ENCODE data around the gene MCL1. TPM values are rescaled to one million over a fixed set of nuclear protein-coding genes. Genes with fewer than 3 reads are reported as not detected.
"Not testable (repeated sequence)": the region's sequence is repeated elsewhere in the genome, so short reads cannot be mapped to it uniquely, and the experiment has no call there.

The MCL1 gene
- 100 to 1,000 TPM; 165 to 212 (median 189) TPM for polyA plus RNA-seq (ENCODE audit: insufficient read length in 3 of 3)
- long read RNA-seq, donor 1, transcript MCL1-202 (3 exons, 3,932 nt) = major isoform, 11 of 15 reads
- long read RNA-seq, donor 1, partial matches to known transcripts = 0 of 15 reads
- long read RNA-seq, donor 1, other reads (novel, unspliced or antisense) = 0 of 15 reads
- long read RNA-seq, donor 2, transcript MCL1-202 (3 exons, 3,932 nt) = major isoform, 23 of 24 reads
- long read RNA-seq, donor 2, partial matches to known transcripts = 0 of 24 reads
- long read RNA-seq, donor 2, other reads (novel, unspliced or antisense) = 0 of 24 reads
- long read RNA-seq, donor 3, transcript MCL1-202 (3 exons, 3,932 nt) = major isoform, 41 of 46 reads
- long read RNA-seq, donor 3, partial matches to known transcripts = 0 of 46 reads
- long read RNA-seq, donor 3, other reads (novel, unspliced or antisense) = 0 of 46 reads
- long read RNA-seq, donor 4, transcript MCL1-202 (3 exons, 3,932 nt) = major isoform, 19 of 21 reads
- long read RNA-seq, donor 4, partial matches to known transcripts = 0 of 21 reads
- long read RNA-seq, donor 4, other reads (novel, unspliced or antisense) = 0 of 21 reads
- long read RNA-seq, donor 5 = 0 reads
- long read RNA-seq, donor 6, transcript MCL1-202 (3 exons, 3,932 nt) = major isoform, 22 of 30 reads
- long read RNA-seq, donor 6, transcript MCL1-203 (2 exons, 1,099 nt) = minor isoform, 6 of 30 reads
- long read RNA-seq, donor 6, partial matches to known transcripts = 0 of 30 reads
- long read RNA-seq, donor 6, other reads (novel, unspliced or antisense) = 0 of 30 reads
- long read RNA-seq, donor 7, transcript MCL1-202 (3 exons, 3,932 nt) = major isoform, 27 of 29 reads
- long read RNA-seq, donor 7, partial matches to known transcripts = 0 of 29 reads
- long read RNA-seq, donor 7, other reads (novel, unspliced or antisense) = 0 of 29 reads
- long read RNA-seq, donor 8, transcript MCL1-202 (3 exons, 3,932 nt) = major isoform, 42 of 44 reads
- long read RNA-seq, donor 8, partial matches to known transcripts = 0 of 44 reads
- long read RNA-seq, donor 8, other reads (novel, unspliced or antisense) = 0 of 44 reads
- long read RNA-seq, donor 9, transcript MCL1-202 (3 exons, 3,932 nt) = major isoform, 26 of 29 reads
- long read RNA-seq, donor 9, partial matches to known transcripts = 0 of 29 reads
- long read RNA-seq, donor 9, other reads (novel, unspliced or antisense) = 0 of 29 reads
- long read RNA-seq, donor 10, transcript MCL1-202 (3 exons, 3,932 nt) = major isoform, 23 of 26 reads
- long read RNA-seq, donor 10, partial matches to known transcripts = 0 of 26 reads
- long read RNA-seq, donor 10, other reads (novel, unspliced or antisense) = 0 of 26 reads
- long read RNA-seq, donor 11, transcript MCL1-202 (3 exons, 3,932 nt) = major isoform, 22 of 25 reads
- long read RNA-seq, donor 11, partial matches to known transcripts = 0 of 25 reads
- long read RNA-seq, donor 11, other reads (novel, unspliced or antisense) = 0 of 25 reads
- long read RNA-seq, donor 12, transcript MCL1-202 (3 exons, 3,932 nt) = major isoform, 5 of 5 reads
- long read RNA-seq, donor 12, partial matches to known transcripts = 0 of 5 reads
- long read RNA-seq, donor 12, other reads (novel, unspliced or antisense) = 0 of 5 reads
- long read RNA-seq, donor 13, transcript MCL1-203 (2 exons, 1,099 nt) = minor isoform, 6 of 59 reads
- long read RNA-seq, donor 13, transcript MCL1-202 (3 exons, 3,932 nt) = major isoform, 46 of 59 reads
- long read RNA-seq, donor 13, partial matches to known transcripts = 6 of 59 reads
- long read RNA-seq, donor 13, other reads (novel, unspliced or antisense) = 0 of 59 reads
- long read RNA-seq, donor 14, transcript MCL1-203 (2 exons, 1,099 nt) = minor isoform, 6 of 35 reads
- long read RNA-seq, donor 14, transcript MCL1-202 (3 exons, 3,932 nt) = major isoform, 29 of 35 reads
- long read RNA-seq, donor 14, partial matches to known transcripts = 0 of 35 reads
- long read RNA-seq, donor 14, other reads (novel, unspliced or antisense) = 0 of 35 reads
- long read RNA-seq, donor 15, transcript MCL1-202 (3 exons, 3,932 nt) = major isoform, 12 of 14 reads
- long read RNA-seq, donor 15, partial matches to known transcripts = 0 of 14 reads
- long read RNA-seq, donor 15, other reads (novel, unspliced or antisense) = 0 of 14 reads
- long read RNA-seq, donor 16, transcript MCL1-202 (3 exons, 3,932 nt) = major isoform, 43 of 47 reads
- long read RNA-seq, donor 16, partial matches to known transcripts = 0 of 47 reads
- long read RNA-seq, donor 16, other reads (novel, unspliced or antisense) = 0 of 47 reads

GRCh38 chr1:150579110-150579944, at the start of gene MCL1:
MCL1 (minus strand) TSS chr1:150579610; CDS start chr1:150579530, 80 bp downstream.
- peak in 10 of 11 donors; percentile 80 to 96 (median 92) for DNase-seq (ENCODE audit: extremely low read depth in 1 of 11, low read depth in 9 of 11, low spot score in 4 of 11)

- no peak for DNase-seq (ENCODE audit: extremely low read depth in 1 of 11, low read depth in 9 of 11, low spot score in 4 of 11)
Measured at GRCh38 chr1:150628766-150629114, 49.3 kb upstream of the MCL1 start.

GRCh38 chr1:150627826-150628410, 48.5 kb upstream of the MCL1 start:
- no peak for DNase-seq (ENCODE audit: extremely low read depth in 1 of 11, low read depth in 9 of 11, low spot score in 4 of 11)

GRCh38 chr1:150626150-150626549, 46.7 kb upstream of the MCL1 start:
- no peak for DNase-seq (ENCODE audit: extremely low read depth in 1 of 11, low read depth in 9 of 11, low spot score in 4 of 11)

GRCh38 chr1:150624546-150624945, 45.1 kb upstream of the MCL1 start:
- DNase-seq (ENCODE audit: extremely low read depth in 1 of 11, low read depth in 9 of 11, low spot score in 4 of 11) = not testable (repeated sequence)

- DNase-seq (ENCODE audit: extremely low read depth in 1 of 11, low read depth in 9 of 11, low spot score in 4 of 11) = not testable (repeated sequence)
Measured at GRCh38 chr1:150624134-150624533, 44.7 kb upstream of the MCL1 start.

GRCh38 chr1:150622303-150622975, 43.0 kb upstream of the MCL1 start:
- no peak for DNase-seq (ENCODE audit: extremely low read depth in 1 of 11, low read depth in 9 of 11, low spot score in 4 of 11)

- peak in 2 of 11 donors; percentile 29 to 38 for DNase-seq (ENCODE audit: extremely low read depth in 1 of 11, low read depth in 9 of 11, low spot score in 4 of 11)
Measured at GRCh38 chr1:150621497-150622302, 42.3 kb upstream of the MCL1 start.

- no peak for DNase-seq (ENCODE audit: extremely low read depth in 1 of 11, low read depth in 9 of 11, low spot score in 4 of 11)
Measured at GRCh38 chr1:150620919-150621318, 41.5 kb upstream of the MCL1 start.

- no peak for DNase-seq (ENCODE audit: extremely low read depth in 1 of 11, low read depth in 9 of 11, low spot score in 4 of 11)
Measured at GRCh38 chr1:150619576-150620509, 40.4 kb upstream of the MCL1 start.

- no peak for DNase-seq (ENCODE audit: extremely low read depth in 1 of 11, low read depth in 9 of 11, low spot score in 4 of 11)
Measured at GRCh38 chr1:150615346-150616201, 36.2 kb upstream of the MCL1 start.

GRCh38 chr1:150613061-150613920, 33.9 kb upstream of the MCL1 start:
- no peak for DNase-seq (ENCODE audit: extremely low read depth in 1 of 11, low read depth in 9 of 11, low spot score in 4 of 11)
